ENCODE results near the gene ERI2. TPM values are rescaled to one million over a fixed set of nuclear protein-coding genes. Genes with fewer than 3 reads are reported as not detected.

The ERI2 gene
- total and polyA plus RNA-seq, 2 of the 4 experiments (the other 2 are of a cell fraction): 7.5 to 10.2 TPM

DNA sequence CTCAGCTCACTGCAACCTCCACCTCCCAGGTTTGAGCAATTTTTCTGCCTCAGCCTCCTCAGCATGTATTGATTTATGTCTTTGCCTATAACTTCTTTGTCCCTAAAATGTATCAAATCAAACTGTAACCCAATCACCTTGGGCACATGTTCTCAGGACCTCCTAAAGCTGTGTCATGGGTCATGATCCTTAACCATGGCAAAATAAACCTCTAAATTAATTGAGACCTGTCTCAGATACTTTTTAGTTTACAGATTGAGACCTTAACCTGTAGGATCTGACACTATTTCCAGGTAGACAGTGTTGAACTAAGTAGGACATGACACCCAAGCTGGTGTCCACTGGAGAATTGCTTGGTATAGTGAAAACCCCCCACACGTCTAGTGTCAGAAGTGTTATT, 45.1 kb downstream of the ERI2 start:
- H2AFZ ChIP-seq (replicated peaks; ENCODE audit: low read length, poor library complexity): no peak overlapping the region
- H2BK20ac ChIP-seq (ENCODE audit: low read depth, low read length): no peak overlapping the region
- H3K9me1 ChIP-seq (ENCODE audit: insufficient read depth, low read length): no peaks in the 10 kb centered on the region
- H4K20me1 ChIP-seq (ENCODE audit: insufficient read depth, low read length): no peaks in the 10 kb centered on the region
- H3K4me3 ChIP-seq (ENCODE audit: insufficient read depth, low read depth, low read length): no peak overlapping the region
- H3K4me2 ChIP-seq (ENCODE audit: low read depth, low read length): no peak overlapping the region
- no peak overlapping the region for H2BK5ac ChIP-seq (ENCODE audit: low read depth, low read length, poor library complexity, severe bottlenecking)
- H4K8ac ChIP-seq (ENCODE audit: low read depth in 2 of 2, low read length in 2 of 2): no peak overlapping the region
- H2AK9ac ChIP-seq (replicated peaks; ENCODE audit: low read depth, low read length, poor library complexity): no peak overlapping the region
- H2AK5ac ChIP-seq (ENCODE audit: low read depth, low read length): no peak overlapping the region
- no peak overlapping the region for H3K18ac ChIP-seq (ENCODE audit: low read depth, low read length)
- H3K27me3 ChIP-seq (ENCODE audit: control insufficient read depth, insufficient read depth, low read length): no peaks in the 10 kb centered on the region
- no peak overlapping the region for H4K91ac ChIP-seq (ENCODE audit: insufficient read depth, low read depth, low read length)
- H3K27ac ChIP-seq (ENCODE audit: insufficient read depth, low read length): no peak overlapping the region
- H3K4ac ChIP-seq (ENCODE audit: low read depth, low read length): no peak overlapping the region
- DNase-seq (no peak), ATAC-seq (ENCODE audit: low read depth) (no peak)
- H3K36me3 ChIP-seq (ENCODE audit: control insufficient read depth, insufficient read depth, low read length): no peaks in the 10 kb centered on the region
- H3K14ac ChIP-seq (replicated peaks; ENCODE audit: low read depth, low read length): no peak overlapping the region
- H2BK15ac ChIP-seq (ENCODE audit: low read depth, low read length): no peak overlapping the region
- intact Hi-C loops (cut with micrococcal nuclease): no loop called here
- no peak overlapping the region for H2BK120ac ChIP-seq (ENCODE audit: low read depth, low read length)
- no peak overlapping the region for H3K56ac ChIP-seq (ENCODE audit: extremely low read depth, insufficient read depth, low read length)
- no CpG with 5 or more reads among the region's 1 CpG for WGBS, 2 experiments (ENCODE audit: extremely low coverage in 2 of 2, insufficient read length in 1 of 2)
- POLR2A ChIA-PET (ENCODE audit: unreplicated experiment): no interaction called here
- no peaks in the 10 kb centered on the region for H3K79me1 ChIP-seq (ENCODE audit: low read depth in 1 of 2, low read length in 2 of 2)
- TF ChIP-seq CHD1 (IDR thresholded peaks at IDR 0.05; ENCODE audit: low read depth, low read length) (no peak), BHLHE40 (IDR thresholded peaks at IDR 0.05; ENCODE audit: low read depth, low read length) (no peak), MXI1 (IDR thresholded peaks at IDR 0.05; ENCODE audit: borderline replicate concordance, low read depth, low read length) (no peak), RCOR1 (IDR thresholded peaks at IDR 0.05; ENCODE audit: insufficient replicate concordance, low read length) (no peak), SMC3 (IDR thresholded peaks at IDR 0.05; ENCODE audit: low read depth, low read length) (no peak), CEBPB (IDR thresholded peaks at IDR 0.05; ENCODE audit: low read depth, low read length) (no peak), MAZ (IDR thresholded peaks at IDR 0.05; ENCODE audit: borderline replicate concordance, low read depth, low read length) (no peak), POLR2A (IDR thresholded peaks at IDR 0.05; ENCODE audit: low read depth, low read length) (no peak), RFX5 (IDR thresholded peaks at IDR 0.05; ENCODE audit: low read depth, low read length) (no peak), NFE2L2 (IDR thresholded peaks at IDR 0.05; ENCODE audit: low read depth, low read length) (no peak), FOS (IDR thresholded peaks at IDR 0.05; ENCODE audit: low read depth, low read length) (no peak), RAD21 (IDR thresholded peaks at IDR 0.05; ENCODE audit: low read length) (no peak), MAFK (IDR thresholded peaks at IDR 0.05; ENCODE audit: low read depth, low read length) (no peak), USF2 (IDR thresholded peaks at IDR 0.05; ENCODE audit: low read depth, low read length) (no peak)
- TF ChIP-seq, protein P1, sequence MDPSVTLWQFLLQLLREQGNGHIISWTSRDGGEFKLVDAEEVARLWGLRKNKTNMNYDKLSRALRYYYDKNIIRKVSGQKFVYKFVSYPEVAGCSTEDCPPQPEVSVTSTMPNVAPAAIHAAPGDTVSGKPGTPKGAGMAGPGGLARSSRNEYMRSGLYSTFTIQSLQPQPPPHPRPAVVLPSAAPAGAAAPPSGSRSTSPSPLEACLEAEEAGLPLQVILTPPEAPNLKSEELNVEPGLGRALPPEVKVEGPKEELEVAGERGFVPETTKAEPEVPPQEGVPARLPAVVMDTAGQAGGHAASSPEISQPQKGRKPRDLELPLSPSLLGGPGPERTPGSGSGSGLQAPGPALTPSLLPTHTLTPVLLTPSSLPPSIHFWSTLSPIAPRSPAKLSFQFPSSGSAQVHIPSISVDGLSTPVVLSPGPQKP (IDR thresholded peaks at IDR 0.05; ENCODE audit: borderline replicate concordance, low read depth, low read length): no peak
- TF ChIP-seq, protein P2, sequence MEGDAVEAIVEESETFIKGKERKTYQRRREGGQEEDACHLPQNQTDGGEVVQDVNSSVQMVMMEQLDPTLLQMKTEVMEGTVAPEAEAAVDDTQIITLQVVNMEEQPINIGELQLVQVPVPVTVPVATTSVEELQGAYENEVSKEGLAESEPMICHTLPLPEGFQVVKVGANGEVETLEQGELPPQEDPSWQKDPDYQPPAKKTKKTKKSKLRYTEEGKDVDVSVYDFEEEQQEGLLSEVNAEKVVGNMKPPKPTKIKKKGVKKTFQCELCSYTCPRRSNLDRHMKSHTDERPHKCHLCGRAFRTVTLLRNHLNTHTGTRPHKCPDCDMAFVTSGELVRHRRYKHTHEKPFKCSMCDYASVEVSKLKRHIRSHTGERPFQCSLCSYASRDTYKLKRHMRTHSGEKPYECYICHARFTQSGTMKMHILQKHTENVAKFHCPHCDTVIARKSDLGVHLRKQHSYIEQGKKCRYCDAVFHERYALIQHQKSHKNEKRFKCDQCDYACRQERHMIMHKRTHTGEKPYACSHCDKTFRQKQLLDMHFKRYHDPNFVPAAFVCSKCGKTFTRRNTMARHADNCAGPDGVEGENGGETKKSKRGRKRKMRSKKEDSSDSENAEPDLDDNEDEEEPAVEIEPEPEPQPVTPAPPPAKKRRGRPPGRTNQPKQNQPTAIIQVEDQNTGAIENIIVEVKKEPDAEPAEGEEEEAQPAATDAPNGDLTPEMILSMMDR (conservative IDR thresholded peaks at IDR 0.05; ENCODE audit: low read depth, low read length): no peak
- no TSS peak for BruUV-seq (replicated peaks)
- CTCF ChIA-PET: no interaction called here
- H3K9ac ChIP-seq (ENCODE audit: low read depth, low read length): no peak overlapping the region
- no peaks in the 10 kb centered on the region for H3K9me3 ChIP-seq (ENCODE audit: control insufficient read depth, insufficient read depth, low read length)
- in situ Hi-C loops (cut with MboI; ENCODE audit: low sequenced_read_pairs): no loop called here
- H3K23ac ChIP-seq (ENCODE audit: low read depth, low read length): no peak overlapping the region
- dilution Hi-C loops (cut with HindIII; ENCODE audit: low sequenced_read_pairs, unreplicated experiment): no loop called here
- H4K5ac ChIP-seq (ENCODE audit: low read depth, low read length): no peak overlapping the region
- no peaks in the 10 kb centered on the region for H3K4me1 ChIP-seq (ENCODE audit: control insufficient read depth, insufficient read depth, low read length)

Measured in IMR-90 (cell line).